EL (cell line): ENCODE data around the gene VEGFB.
A peak's percentile ranks its signal among the peaks of the same experiment; 100 is the strongest.

Experiments used
- DNase-seq: peaks from one replicate; pipeline ENCODE4 v3.0.0-alpha.2; 2016

The VEGFB gene

DNA sequence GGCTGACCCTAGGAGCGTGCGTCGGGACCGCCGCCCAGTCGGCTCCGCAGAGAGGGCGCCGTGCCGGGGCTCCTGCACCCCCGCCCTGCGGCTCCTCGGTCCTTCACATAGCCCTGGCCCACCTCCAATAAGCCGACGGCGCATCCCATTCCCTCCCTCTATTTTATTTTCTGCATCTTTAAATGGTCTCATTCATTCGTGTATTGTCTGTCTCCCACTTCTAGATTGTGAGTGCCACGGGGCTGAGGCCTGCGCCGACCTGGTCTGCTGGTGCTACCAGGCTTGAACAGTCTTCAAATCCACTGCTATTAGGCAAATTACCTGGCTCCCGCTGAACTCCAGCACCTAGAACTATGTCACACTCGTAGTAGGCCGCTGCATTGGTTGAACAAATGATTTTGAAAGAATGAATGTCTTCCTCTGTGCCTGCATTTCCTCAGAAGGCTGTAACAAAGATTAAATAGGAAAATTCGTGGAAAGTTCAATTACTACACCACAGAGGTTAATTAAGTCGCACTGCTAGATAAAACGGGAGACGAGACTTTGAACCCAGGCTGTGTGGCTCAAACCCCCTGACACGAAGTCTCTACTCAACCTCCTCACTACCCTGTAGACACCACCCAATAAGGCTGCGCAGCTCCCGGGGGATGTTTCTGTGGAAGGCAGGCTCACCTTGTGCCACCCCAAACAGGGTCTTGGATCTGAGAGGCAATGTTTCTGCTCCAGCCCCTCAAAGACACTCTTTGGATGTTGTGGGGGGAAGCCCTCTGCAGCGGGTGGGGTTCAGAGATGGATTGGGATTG, 13.5 kb downstream of the VEGFB start:
- no peak for DNase-seq

DNA sequence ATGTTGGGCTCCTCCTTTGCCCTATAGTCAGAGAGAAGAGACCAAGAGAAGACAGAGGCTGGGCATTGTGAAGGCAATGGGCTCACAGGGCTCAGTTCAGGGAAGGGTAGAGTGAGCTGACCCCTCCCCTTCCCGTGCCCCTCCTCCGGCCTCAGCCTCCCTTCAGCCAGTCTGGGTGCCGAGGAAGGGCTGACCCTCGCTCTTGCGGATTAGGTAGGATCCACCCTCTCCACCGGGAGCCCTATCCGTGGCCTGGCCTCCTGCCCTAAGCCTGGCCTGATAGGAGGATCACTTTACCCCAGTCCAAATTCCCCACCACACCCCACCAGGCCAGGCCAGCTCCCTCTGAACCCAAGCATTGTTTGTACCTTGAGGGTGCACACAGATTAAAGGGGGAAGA, 14.2 kb downstream of the VEGFB start:
- no peak for DNase-seq

DNA sequence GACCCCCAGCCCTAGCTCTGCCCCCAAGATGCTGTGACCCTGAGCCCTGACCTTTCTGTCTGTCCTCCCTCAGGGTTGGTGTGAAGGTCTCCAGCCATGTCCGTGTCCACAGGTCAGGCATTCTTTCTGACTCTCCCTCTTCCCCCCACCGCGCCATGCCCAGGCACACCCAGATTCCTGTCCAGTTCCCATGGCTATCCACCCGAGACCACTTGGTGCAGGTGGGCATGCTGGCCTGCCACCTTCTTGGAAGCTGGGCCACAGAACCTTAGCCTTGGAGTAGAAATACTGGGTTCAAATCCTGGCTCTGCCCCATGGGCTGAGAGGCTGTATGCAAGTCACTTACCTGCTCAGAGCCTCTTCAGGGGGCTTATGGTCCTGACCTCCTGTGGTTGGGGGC, 14.7 kb downstream of the VEGFB start:
- no peak for DNase-seq

DNA sequence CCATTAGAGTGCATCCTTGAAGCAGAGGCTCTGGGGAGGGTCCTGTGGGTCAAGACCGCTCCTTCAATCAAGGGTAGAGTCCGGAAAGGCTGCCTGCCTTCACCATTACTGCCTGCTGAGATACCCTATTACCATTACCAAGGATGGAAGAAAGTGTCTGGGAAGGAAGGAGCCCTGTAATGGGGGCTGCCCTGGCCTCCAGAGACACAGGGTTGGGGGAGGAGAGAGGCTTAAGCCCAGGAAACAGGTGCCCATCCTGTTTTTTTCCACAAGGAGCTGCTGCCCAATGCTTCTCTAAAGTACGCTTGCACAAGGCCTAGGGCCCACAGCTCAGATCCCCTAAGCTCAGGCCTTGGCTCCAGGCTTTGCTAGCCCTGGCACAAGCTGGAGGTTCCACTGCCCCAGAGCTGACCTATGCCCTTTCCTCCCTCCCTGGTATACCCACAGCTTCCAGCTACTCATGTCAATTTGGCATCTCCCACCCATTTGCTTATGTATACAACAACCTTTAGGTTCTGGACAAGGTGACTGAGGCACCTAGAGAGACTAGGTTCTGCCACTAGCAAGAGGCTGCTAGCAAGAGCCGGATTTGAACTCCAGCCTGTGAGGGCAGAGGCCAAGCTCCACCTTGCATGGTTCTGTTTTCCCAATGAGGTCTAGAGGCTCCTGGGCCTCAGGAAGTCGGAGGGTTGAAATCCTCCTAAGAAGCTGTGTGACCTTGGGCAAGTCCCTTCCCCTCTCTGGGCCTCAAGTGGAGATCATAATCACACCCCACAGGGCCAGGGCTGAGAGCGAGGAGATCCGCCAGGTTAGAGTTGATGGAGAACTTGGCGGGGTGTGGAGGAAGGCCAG, 15.4 kb downstream of the VEGFB start:
- no peak for DNase-seq

DNA sequence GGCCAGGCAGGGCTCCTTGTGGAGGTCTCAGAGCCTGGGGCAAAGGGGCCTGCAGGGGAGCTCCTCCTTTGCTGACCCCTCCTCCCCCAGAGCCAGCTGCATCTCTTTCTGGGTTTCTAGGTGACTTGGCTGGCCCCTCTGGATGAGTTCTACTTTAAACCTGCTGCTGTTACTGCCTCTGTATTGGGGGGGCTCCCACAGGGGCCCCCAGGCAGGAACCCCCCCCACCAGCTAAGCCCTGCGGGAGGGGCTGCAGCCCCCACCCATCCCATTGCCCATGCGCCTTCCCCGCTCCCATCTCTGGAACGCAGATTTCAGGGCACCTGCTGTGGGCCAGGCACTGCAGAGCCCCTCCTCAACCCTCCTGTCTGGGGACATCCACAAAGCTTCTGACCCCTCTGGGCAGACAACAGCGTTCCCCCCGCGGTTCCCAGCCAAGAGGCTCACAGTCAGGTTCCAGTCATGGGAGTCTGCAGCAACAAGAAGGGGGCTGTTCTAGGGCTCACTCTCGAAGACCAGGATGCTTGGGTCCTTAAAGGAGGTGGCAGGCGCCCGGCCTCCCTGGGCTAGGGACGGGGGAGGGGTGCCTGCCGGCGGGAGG, 16.1 kb downstream of the VEGFB start:
- peak; percentile 24 for DNase-seq

DNA sequence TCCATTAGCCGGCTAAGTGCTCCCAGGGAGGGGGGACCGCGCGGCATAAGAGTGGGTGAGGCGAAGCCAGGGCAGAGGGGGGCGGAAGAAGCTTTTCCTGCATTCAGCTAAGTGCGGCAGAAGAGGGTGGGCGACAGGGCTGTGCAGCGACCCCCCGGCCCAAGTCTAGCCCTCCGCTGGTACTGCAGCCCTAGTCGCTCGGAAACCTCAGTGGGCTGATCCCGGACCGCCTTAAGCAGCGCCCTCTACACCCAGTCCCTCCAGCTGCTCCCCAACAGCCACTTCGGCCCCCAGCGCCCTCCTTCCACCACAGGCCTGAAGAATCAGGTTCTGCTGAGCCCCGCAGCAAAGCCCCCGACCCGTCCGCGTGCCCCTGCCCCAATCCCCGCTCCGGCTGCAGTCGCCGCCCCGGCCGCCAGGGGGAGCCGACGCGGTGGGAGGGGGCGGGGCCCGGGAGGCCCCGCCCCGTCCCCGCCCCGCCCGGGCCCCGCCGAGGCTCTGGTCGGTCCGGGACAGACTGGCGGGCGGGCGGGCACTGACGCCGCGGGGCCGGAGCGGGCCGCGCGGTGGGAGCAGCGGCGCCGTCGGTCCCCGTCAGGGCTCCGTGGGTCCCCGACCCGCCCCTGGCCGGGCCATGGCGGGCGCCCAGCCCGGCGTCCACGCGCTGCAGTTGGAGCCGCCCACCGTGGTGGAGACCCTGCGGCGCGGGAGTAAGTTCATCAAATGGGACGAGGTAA, 16.8 kb downstream of the VEGFB start, which contains the start of gene PLCB3:
Gene PLCB3, plus strand, starts transcription at position 515 of the 737 bp plus-strand sequence. Its CDS starts 120 bp downstream, at position 635.
- peak; percentile 55 for DNase-seq

DNA sequence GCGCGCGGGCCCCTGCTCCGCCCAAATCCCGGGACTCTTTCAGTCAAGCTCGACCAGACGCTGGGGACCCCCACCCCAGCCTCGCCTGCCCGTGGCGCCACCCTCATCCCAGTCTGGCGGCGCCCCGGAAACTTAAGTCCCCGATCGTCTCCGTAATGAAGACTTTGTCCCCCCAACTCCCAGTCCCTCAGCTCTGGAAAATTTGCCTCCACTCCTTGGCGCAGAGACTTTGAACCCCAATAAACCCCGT, 17.3 kb downstream of the VEGFB start:
- no peak for DNase-seq

DNA sequence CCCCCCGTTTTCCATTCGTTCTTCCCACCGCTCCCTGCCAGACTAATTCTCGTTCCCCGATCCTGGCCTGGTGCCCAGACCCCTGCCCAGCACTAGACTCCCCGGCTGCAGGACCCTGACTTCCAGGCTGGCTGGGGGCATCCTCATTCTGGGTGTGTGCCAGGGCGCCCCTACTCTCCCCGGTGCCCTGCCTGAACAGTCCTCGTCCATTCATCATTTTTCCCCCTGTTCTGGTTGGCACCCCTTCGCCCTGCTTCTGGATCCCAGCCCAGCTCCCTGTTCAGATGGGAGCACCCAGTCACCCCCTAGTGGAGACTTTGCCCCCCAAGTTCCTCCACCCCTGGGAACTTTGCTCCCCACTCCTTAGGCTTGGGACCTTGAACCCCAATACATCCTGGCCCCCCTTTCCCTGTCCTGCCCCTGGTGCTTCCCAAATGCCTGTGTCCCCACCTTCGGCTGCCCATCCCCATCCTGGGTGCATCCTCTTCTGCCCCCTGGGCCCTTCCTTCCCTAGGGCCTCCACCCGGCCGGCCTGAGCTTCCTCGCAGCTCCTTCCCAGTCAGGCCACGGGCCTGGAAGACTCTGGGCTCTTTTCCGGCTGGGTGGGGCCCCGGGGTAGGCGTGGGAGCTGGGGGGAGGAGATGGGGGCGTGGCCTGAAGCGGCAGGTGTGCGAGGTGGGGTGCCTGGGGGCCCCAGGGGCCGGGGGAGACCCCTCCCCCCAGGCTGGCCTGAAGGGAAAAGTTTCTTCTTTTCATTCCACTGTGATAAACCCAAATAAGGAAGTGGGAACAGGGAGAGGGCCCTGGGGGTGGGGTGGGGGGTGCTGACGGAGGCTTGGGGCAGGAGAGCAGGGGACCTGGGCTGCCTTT, 17.9 kb downstream of the VEGFB start:
- DNase-seq: peak; percentile 69

DNA sequence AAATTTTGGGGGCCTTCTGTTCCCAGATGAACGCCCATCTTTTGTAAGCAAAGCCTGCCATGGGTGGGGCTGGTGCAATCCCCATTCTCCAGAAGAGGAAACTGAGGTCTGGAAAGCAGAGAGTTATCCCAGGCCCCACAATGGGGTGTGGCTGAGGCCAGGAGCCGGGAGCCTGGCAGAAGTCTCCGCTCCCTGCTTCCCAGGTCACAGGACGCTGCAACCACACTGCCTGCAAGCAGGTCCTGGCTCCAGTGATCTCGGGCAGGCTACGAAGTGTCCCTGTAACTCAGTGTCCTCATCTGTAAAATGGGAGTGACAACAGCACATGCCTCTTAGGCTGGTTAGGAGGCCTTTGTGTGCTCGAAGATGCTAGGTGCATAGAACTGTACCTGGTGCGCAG, 18.7 kb downstream of the VEGFB start:
- no peak for DNase-seq

DNA sequence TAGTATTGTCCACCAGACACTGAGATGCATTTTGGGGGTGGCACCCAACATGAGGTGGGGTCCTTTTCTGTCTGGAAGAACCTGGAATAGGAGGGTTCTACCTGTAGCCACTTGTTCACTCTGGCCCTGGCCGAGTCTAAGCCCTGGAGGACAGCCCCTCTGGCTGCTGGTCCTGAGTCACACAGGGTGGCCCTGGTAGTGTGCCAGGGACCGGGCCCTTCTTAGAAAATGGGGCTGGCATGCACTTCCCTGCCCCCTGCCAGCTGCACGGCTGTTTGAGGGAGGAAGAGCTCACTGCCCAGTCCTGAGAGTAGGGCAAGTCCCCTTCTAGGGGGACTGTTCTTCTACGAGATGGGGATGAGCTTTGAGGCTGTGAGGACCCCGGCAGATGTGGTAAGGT, 19.1 kb downstream of the VEGFB start:
- DNase-seq: no peak

DNA sequence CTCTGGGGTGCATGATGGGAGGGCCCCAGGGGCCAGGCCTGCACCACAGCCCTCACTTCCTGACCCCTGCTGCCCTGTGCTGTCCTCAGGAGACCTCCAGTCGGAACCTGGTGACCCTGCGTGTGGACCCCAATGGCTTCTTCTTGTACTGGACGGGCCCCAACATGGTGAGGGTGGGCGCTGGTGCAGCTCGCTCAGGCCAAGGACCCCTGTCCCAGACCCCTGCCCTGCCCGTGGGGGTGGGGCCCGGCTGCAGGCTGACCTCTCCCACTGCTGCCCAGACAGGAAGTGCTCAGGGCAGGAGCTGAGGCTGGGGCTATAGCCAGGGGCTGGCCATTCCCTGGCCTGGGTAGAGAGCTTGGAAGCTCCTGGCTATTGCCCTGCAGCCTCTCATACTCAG, 19.9 kb downstream of the VEGFB start:
- no peak for DNase-seq

DNA sequence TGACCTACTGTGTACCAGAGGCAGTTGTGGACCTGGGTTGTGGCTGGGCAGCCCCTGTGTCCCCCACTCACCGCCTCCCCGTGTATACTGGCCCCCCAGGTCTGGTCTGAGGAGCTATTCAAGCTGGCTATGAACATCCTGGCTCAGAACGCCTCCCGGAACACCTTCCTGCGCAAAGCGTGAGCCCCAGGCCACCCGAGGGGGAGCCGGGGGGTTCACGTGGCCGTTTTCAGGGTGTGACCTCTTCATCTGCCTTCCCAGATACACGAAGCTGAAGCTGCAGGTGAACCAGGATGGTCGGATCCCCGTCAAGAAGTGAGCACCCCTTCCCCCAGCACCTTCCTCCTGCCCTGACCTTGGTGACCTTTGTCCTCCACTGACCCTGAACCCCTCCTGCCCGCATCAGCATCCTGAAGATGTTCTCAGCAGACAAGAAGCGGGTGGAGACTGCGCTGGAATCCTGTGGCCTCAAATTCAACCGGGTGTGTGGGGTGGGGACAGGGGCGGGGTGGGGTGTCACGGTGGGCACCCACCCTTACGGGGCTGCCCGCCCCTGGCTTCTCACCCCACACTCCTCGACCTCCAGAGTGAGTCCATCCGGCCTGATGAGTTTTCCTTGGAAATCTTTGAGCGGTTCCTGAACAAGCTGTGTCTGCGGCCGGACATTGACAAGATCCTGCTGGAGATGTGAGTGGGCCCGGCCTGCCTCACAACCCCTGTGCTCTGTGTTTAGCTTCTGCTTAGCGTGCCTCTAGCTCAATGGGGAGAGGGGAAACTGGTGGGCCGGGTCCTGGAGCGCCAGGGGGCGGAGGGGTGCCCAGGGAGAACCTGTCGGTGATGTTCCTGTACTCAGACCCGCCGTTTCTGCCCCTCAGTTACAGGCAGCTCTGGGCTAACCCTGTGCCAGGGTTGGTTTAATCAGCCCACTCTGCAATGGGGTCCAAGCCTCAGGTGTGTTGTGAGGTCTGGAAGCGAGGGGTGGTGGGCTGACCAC, 21.0 kb downstream of the VEGFB start:
- no peak for DNase-seq

DNA sequence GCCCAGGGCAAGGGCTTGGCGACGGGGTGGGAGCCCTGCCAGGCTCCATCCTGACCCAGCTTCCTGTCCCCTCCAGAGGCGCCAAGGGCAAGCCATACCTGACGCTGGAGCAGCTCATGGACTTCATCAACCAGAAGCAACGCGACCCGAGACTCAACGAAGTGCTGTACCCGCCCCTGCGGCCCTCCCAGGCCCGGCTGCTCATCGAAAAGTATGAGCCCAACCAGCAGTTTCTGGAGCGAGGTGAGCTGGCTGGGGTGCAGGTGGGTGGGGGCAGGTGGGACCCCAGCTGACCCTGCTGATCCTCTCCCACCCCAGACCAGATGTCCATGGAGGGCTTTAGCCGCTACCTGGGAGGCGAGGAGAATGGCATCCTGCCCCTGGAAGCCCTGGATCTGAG, 21.9 kb downstream of the VEGFB start:
- no peak for DNase-seq

DNA sequence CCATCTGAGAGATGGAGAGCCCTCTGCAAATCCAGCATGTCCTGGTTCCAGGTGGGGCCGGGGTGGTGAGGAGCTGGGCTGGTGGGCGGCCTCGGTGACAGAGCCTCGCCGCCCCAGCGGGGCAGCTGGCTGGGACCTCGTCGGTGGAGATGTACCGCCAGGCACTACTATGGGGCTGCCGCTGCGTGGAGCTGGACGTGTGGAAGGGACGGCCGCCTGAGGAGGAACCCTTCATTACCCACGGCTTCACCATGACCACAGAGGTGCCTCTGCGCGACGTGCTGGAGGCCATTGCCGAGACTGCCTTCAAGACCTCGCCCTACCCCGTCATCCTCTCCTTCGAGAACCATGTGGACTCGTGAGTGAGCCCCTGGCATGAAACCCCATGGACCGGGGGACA, 24.0 kb downstream of the VEGFB start:
- DNase-seq: no peak

DNA sequence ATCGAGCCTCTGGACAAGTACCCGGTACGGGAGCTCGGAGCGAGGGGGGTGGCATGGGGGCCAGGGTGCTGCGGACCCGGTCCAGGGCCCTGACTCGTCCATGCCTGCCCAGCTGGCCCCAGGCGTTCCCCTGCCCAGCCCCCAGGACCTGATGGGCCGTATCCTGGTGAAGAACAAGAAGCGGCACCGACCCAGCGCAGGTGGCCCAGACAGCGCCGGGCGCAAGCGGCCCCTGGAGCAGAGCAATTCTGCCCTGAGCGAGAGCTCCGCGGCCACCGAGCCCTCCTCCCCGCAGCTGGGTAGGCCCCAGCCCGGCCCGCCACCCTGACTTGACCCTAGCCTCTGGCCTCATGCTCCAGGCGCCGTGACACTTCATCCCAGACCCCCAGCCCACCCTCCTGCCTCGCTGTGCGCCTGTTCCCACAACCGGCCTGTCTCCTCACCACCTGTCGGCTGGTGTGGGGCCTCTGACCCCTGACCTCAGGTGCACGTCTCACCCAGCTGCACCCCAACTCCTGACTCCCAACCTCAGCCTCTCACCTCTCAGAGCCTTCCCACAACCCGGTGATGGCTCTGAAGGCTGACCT, 24.7 kb downstream of the VEGFB start:
- DNase-seq: no peak

DNA sequence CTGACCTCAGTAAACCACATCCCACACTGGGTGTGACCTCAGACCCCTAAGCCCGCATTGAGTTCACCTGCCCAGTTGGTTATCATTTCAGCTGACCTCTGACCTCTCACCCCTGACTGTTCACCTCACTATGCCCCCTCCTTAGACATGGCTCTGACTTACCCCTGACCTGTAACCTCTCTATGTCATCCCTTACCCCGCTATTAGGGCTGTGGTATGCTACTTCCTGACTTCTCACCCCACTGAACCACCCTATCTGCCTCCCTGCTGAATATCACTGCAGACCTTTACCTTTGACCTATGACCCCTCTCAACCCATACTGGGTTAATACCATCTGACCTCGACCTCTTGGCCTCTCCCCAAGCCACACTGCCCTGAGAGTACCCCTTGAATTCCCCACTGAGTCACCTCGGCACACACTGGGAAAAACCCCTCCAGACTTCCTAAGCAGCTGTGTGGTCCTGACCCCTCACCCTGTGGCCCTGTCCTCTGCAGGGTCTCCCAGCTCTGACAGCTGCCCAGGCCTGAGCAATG, 25.2 kb downstream of the VEGFB start:
- DNase-seq: no peak

DNA sequence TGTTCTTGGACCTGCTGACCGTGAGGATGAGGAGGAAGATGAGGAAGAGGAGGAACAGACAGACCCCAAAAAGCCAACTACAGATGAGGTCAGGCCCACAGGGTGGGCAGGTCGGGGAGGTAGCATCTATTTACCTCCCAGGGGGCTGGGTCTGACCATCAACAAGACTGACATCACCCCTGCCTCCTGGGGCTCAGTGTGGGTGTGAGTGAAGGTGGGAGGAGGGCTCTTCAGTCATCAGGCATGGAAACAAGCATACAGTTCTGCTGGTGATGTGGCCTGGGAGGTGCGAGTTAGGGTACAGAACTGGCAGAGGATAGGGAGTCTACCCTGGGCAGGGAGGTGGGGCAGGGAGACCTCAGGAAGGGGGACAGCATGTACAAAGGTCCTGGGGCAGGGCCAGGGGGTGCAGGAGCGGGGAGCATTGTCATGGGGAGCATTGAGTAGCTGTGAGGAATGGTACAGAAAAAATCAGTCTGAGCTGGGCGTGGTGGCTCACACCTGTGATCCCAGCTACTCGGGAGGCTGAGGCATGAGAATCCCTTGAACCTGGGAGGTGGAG, 25.8 kb downstream of the VEGFB start:
- DNase-seq: no peak

DNA sequence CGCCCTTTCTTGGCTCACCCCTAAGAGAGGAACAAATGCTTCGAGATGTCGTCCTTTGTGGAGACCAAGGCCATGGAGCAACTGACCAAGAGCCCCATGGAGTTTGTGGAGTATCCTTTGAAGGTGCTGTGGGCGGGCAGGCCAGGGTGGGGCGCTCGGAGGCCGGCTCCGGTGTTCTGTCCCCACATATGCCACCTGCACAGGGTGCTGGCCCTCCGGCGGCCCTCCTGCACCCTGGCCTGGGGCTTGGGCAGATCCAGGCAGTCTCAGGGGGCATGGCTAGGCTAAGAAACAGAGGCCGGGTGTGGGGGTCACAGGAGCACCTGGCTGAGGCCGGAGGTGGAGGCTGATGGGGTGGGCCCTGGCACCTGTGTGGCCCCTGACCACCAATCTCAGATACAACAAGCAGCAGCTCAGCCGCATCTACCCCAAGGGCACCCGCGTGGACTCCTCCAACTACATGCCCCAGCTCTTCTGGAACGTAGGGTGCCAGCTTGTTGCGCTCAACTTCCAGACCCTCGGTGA, 27.2 kb downstream of the VEGFB start:
- no peak for DNase-seq

DNA sequence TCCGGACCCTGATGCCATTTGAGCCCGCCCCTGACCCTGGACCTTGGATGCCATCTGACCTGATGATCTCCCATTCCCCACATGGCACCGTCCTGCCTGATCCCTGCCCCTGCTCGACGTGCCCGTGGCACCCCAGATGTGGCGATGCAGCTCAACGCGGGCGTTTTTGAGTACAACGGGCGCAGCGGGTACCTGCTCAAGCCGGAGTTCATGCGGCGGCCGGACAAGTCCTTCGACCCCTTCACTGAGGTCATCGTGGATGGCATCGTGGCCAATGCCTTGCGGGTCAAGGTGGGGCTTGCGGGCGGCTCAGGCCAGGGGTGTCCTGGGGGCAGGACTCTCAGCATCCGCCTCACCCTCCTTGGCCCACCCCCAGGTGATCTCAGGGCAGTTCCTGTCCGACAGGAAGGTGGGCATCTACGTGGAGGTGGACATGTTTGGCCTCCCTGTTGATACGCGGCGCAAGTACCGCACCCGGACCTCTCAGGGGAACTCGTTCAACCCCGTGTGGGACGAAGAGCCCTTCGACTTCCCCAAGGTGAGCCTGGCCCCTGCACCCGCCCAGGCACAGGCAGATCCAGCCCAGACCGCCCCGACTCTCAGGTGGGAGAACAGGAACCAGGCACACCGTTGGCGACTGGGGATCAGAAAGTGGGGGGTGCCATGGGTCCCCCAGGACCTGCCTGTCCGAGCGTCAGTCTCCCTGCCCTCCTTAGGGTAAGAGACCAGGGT, 28.1 kb downstream of the VEGFB start:
- no peak for DNase-seq
